Thyroid gland (tissue), 4 donors: ENCODE data around the gene STAT2.

Source experiments
- CTCF ChIP-seq, 6 experiments: fragments of 200-600 bp in 3 of 6; fragments of 450-650 bp in 3 of 6; sonication (generic) in 3 of 6; IDR thresholded peaks; one replicate each; pipeline ENCODE4 v1.5.1; 2016 to 2019; ENCODE audit warnings: antibody characterized with exemption in 6 of 6, mild to moderate bottlenecking in 2 of 6, inconsistent platforms in 1 of 6, moderate library complexity in 1 of 6
- POLR2A ChIP-seq, 2 donors: fragments of 450-650 bp; IDR thresholded peaks; one replicate each; pipeline ENCODE4 v1.6.1; 2017; ENCODE audit warnings: antibody characterized with exemption in 2 of 2, mild to moderate bottlenecking in 2 of 2, moderate library complexity in 1 of 2

- TF ChIP-seq CTCF (IDR thresholded peaks at IDR 0.05): no peak
- no peak for TF ChIP-seq POLR2A (IDR thresholded peaks at IDR 0.05)
Observed at GRCh38 chr12:56350662-56351061, 9.2 kb downstream of the STAT2 start.
